Measurements from ENCODE around the gene LMF1. TPM values are rescaled to one million over a fixed set of nuclear protein-coding genes. Genes with fewer than 3 reads are reported as not detected.

LMF1 gene
- total and polyA plus RNA-seq, 2 of the 8 experiments (the other 6 are each of a cell fraction or from before 2014, with no cell fraction given), result 3.5 to 9.1 TPM

- no peak for TF ChIP-seq HDAC2 (IDR thresholded peaks at IDR 0.05; ENCODE audit: borderline replicate concordance in 1 of 2, low read depth in 2 of 2, low read length in 2 of 2)
These were observed 118.2 kb downstream of the LMF1 start (continued) for GRCh38 chr16:852451-853185.

Data from H1 (cell line).